Loucy (cell line): ENCODE results near the gene ADTRP.

Experiments
- H2AFZ ChIP-seq: fragments of 200-600 bp; sonication (generic); 2 replicates; pipeline ENCODE4 v1.6.0; 2016; ENCODE audit warnings: antibody characterized with exemption, mild to moderate bottlenecking, low read length, moderate library complexity
- H3F3A ChIP-seq: fragments of 200-600 bp; 2 replicates; pipeline ENCODE4 v1.6.0; 2016; ENCODE audit warnings: antibody characterized with exemption, low read depth, mild to moderate bottlenecking
- H3K27me3 ChIP-seq: fragments of 200-600 bp; sonication (generic); 2 replicates; pipeline ENCODE4 v1.6.1; 2014; ENCODE audit warnings: low read length, mild to moderate bottlenecking; ENCODE audit not compliant: insufficient read depth, poor library complexity, severe bottlenecking
- H3K36me3 ChIP-seq: fragments of 200-600 bp; sonication (generic); 2 replicates; pipeline ENCODE4 v1.6.1; 2016; ENCODE audit warnings: low read length; ENCODE audit not compliant: insufficient read depth
- H3K4me1 ChIP-seq: fragments of 200-600 bp; sonication (generic); 2 replicates; pipeline ENCODE4 v1.5.1; 2014; ENCODE audit warnings: low read length, mild to moderate bottlenecking; ENCODE audit not compliant: insufficient read depth, poor library complexity, severe bottlenecking
- H3K4me2 ChIP-seq: fragments of 200-600 bp; sonication (generic); 2 replicates; pipeline ENCODE4 v1.6.0; 2014; ENCODE audit warnings: antibody characterized with exemption, low read length, low read depth, mild to moderate bottlenecking; ENCODE audit not compliant: poor library complexity, severe bottlenecking
- H3K4me3 ChIP-seq: fragments of 200-600 bp; sonication (generic); 2 replicates; pipeline ENCODE4 v1.5.1; 2014; ENCODE audit warnings: low read length, mild to moderate bottlenecking, mixed read lengths; ENCODE audit not compliant: poor library complexity, severe bottlenecking
- H3K79me2 ChIP-seq: fragments of 200-600 bp; sonication (generic); 2 replicates; pipeline ENCODE4 v1.6.1; 2014; ENCODE audit warnings: low read length; ENCODE audit not compliant: insufficient read depth
- H3K9ac ChIP-seq: fragments of 200-600 bp; sonication (generic); 2 replicates; pipeline ENCODE4 v1.6.0; 2014; ENCODE audit warnings: mild to moderate bottlenecking, low read depth, low read length, moderate library complexity; ENCODE audit not compliant: poor library complexity, severe bottlenecking
- H3K9me2 ChIP-seq: fragments of 200-600 bp; sonication (generic); replicated peaks from 2 replicates; pipeline ENCODE4 v1.6.1; 2016; ENCODE audit warnings: low read depth, low read length, mixed read lengths
- H3K9me3 ChIP-seq: fragments of 200-600 bp; sonication (generic); 2 replicates; pipeline ENCODE4 v1.6.1; 2014; ENCODE audit warnings: mild to moderate bottlenecking, antibody characterized with exemption, low read length, low read depth; ENCODE audit not compliant: insufficient read depth
- H4K20me1 ChIP-seq: fragments of 200-600 bp; sonication (generic); 2 replicates; pipeline ENCODE4 v1.6.0; 2014; ENCODE audit warnings: antibody characterized with exemption, low read length, mild to moderate bottlenecking; ENCODE audit not compliant: insufficient read depth, poor library complexity, severe bottlenecking
- EZH2phosphoT487 ChIP-seq: fragments of 200-600 bp; IDR thresholded peaks from 2 replicates; pipeline ENCODE4 v1.6.1; 2018; ENCODE audit warnings: antibody characterized with exemption, mild to moderate bottlenecking, moderate library complexity, borderline replicate concordance
- TF ChIP-seq, protein P1 (sequence below): fragments of 200-600 bp; sonication (generic); conservative IDR thresholded peaks from 2 replicates; pipeline ENCODE4 v1.5.1; 2014; ENCODE audit warnings: mild to moderate bottlenecking, antibody characterized with exemption, low read length

ADTRP gene

DNA sequence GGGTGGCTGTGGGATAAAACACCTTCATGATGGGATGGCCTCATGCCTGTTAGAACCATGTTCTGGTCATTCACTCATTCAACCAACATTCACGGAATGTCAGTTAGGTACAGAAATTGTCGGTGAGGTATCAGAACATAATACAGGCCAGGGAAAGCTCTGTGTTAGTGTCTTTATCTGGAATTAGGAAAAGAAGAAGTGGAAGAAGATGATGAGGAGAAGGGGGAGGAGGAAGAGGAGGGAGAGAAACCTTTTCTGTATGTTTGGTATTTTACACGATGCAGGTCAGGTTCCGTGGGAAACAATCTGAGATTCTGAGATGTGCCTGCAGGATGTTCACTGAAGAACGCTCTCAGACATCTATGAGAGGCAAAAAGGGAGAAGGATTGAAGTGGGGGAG is 5.6 kb downstream of the ADTRP start:
- H3K9me3 ChIP-seq, result no peaks in the 10 kb centered on the region
- peaks cover 8% of the 10 kb centered on the region for H3K4me1 ChIP-seq
- no peaks in the 10 kb centered on the region for H3F3A ChIP-seq
- no peaks in the 10 kb centered on the region for H3K36me3 ChIP-seq
- H3K4me3 ChIP-seq, result no peak overlapping the region
- no peak overlapping the region for H2AFZ ChIP-seq
- TF ChIP-seq, protein P1, sequence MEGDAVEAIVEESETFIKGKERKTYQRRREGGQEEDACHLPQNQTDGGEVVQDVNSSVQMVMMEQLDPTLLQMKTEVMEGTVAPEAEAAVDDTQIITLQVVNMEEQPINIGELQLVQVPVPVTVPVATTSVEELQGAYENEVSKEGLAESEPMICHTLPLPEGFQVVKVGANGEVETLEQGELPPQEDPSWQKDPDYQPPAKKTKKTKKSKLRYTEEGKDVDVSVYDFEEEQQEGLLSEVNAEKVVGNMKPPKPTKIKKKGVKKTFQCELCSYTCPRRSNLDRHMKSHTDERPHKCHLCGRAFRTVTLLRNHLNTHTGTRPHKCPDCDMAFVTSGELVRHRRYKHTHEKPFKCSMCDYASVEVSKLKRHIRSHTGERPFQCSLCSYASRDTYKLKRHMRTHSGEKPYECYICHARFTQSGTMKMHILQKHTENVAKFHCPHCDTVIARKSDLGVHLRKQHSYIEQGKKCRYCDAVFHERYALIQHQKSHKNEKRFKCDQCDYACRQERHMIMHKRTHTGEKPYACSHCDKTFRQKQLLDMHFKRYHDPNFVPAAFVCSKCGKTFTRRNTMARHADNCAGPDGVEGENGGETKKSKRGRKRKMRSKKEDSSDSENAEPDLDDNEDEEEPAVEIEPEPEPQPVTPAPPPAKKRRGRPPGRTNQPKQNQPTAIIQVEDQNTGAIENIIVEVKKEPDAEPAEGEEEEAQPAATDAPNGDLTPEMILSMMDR, result no peak
- TF ChIP-seq EZH2phosphoT487, result no peak
- H3K9ac ChIP-seq, result no peak overlapping the region
- no peaks in the 10 kb centered on the region for H3K9me2 ChIP-seq
- H3K79me2 ChIP-seq, result no peaks in the 10 kb centered on the region
- no peak overlapping the region for H3K4me2 ChIP-seq
- H4K20me1 ChIP-seq, result no peaks in the 10 kb centered on the region
- no peaks in the 10 kb centered on the region for H3K27me3 ChIP-seq

DNA sequence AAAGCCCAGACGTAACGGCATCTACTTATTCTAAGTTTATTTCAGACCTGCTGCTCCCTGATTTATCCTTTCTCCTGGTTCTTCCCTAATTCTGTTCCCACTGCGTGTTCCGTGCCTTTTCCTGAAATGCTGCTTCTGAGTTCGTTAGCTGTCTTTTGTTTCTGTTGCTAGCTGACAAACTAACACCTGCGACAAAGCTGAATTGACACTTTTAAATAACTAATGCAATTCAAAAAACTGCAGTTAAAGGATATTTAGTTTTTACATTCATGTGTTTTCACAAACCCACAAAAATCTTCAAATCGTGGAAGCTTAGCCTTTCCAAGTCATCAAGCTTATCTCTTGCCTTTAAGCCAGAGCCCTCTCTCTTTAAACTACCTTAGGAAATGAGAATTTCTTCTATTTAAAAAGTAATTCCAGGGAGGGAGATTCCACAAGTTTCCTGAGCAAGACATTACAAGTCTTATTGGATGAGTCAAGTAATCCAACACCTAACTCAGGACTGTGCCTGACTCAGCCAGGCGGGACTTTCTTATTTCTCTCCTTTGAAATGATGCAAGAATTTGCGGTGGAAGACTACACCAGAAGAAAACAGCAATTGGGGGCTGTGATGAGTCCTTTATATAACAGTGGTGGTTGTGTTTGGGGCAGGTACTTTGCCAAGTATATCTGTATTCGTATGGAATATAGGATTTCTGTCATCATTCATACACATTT is 6.3 kb downstream of the ADTRP start:
- Histone ChIP-seq H3K9ac (no peak overlapping the region), H3K36me3 (no peaks in the 10 kb centered on the region), H3K9me2 (no peaks in the 10 kb centered on the region), H3K9me3 (no peaks in the 10 kb centered on the region), H3K4me1 (peaks cover 8% of the 10 kb centered on the region), H2AFZ (no peak overlapping the region), H4K20me1 (no peaks in the 10 kb centered on the region), H3F3A (no peaks in the 10 kb centered on the region), H3K79me2 (no peaks in the 10 kb centered on the region), H3K27me3 (no peaks in the 10 kb centered on the region), H3K4me3 (no peak overlapping the region), H3K4me2 (no peak overlapping the region)
- TF ChIP-seq EZH2phosphoT487, result no peak
- TF ChIP-seq, protein P1, result no peak

DNA sequence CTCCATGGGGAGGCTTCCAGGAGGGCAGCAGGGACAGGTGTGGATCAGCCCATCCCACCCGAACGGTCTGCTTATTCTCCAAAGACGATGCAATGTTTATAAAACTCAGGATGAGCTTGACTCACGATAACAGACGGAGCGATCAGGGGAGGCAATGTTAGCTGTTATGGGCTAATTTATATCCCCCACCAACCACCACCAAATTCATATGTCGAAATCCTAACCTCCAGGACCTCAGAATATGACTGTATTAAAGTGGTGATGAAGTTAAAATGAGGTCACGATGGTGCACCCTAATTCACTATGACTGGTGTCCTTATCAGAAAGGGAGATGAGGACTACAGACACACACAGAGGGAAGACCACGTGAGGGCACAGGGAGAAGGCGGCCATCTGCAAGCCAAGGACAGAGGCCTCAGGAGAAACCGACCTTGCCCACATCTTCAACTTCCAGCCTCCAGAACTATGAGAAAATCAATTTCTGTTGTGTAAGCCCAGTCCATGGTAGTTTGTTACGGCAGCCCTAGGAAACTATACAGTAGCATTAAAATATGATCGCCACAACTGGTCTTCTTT is 7.0 kb downstream of the ADTRP start:
- Histone ChIP-seq H3K9me2 (no peaks in the 10 kb centered on the region), H3K79me2 (no peaks in the 10 kb centered on the region), H3K4me2 (no peak overlapping the region), H4K20me1 (no peaks in the 10 kb centered on the region), H3K9me3 (no peaks in the 10 kb centered on the region), H3K9ac (no peak overlapping the region), H3K4me3 (no peak overlapping the region), H2AFZ (no peak overlapping the region), H3K4me1 (peaks cover 8% of the 10 kb centered on the region), H3K27me3 (no peaks in the 10 kb centered on the region), H3F3A (no peaks in the 10 kb centered on the region), H3K36me3 (no peaks in the 10 kb centered on the region)
- no peak for TF ChIP-seq EZH2phosphoT487
- TF ChIP-seq, protein P1, result no peak
